D721Med (cell line): Measurements from ENCODE around the gene PKDREJ.

Experiments
- DNase-seq: peaks from one replicate; pipeline ENCODE4 v3.0.0; 2011; ENCODE audit warnings: low spot score; ENCODE audit not compliant: insufficient read length
- FAIRE-seq: peaks from 2 replicates; lab custom pipeline; 2011; peaks lifted over from hg19 to GRCh38; lab: Jason Lieb, UNC
- CTCF ChIP-seq: IDR thresholded peaks from 2 replicates; pipeline ENCODE4 v1.5.1; 2012; ENCODE audit warnings: mild to moderate bottlenecking, control low read depth; ENCODE audit not compliant: insufficient read depth; ENCODE audit errors: missing control alignments

PKDREJ gene

GRCh38 chr22:46212195-46212594 is 50.9 kb downstream of the PKDREJ start:
- no peak for TF ChIP-seq CTCF
- DNase-seq (no peak), FAIRE-seq (no peak)

GRCh38 chr22:46209262-46209661 is 53.9 kb downstream of the PKDREJ start:
- FAIRE-seq (no peak), DNase-seq (no peak)
- no peak for TF ChIP-seq CTCF
